Immature natural killer cell (primary cell): ENCODE data around the gene PRCD. TPM values are rescaled to one million over a fixed set of nuclear protein-coding genes. Genes with fewer than 3 reads are reported as not detected.

Source experiments
- DNase-seq, 3 donors: peaks; one replicate each; pipeline ENCODE4 v3.0.0; 2022; ENCODE audit warnings: mixed read lengths in 1 of 3
- H3K27ac Mint-ChIP-seq, 6 donors: one replicate each; pipeline ENCODE4 v1.8.0; 2020; ENCODE audit warnings: mixed read lengths in 6 of 6, mild to moderate bottlenecking in 5 of 6, inconsistent platforms in 4 of 6, moderate library complexity in 3 of 6
- H3K27me3 Mint-ChIP-seq, 3 donors: one replicate each; pipeline ENCODE4 v1.8.0; 2020 to 2021; ENCODE audit warnings: low read depth in 3 of 3, mild to moderate bottlenecking in 3 of 3, mixed read lengths in 3 of 3, moderate library complexity in 3 of 3, inconsistent platforms in 1 of 3
- H3K36me3 Mint-ChIP-seq, 3 donors: one replicate each; pipeline ENCODE4 v1.8.0; 2020; ENCODE audit warnings: mixed read lengths in 3 of 3, inconsistent platforms in 2 of 3, mild to moderate bottlenecking in 2 of 3
- H3K4me1 Mint-ChIP-seq, 2 donors: one replicate each; pipeline ENCODE4 v1.8.0; 2020; ENCODE audit warnings: inconsistent platforms in 2 of 2, mild to moderate bottlenecking in 2 of 2, mixed read lengths in 2 of 2, moderate library complexity in 1 of 2
- H3K4me3 Mint-ChIP-seq, 5 donors: one replicate each; pipeline ENCODE4 v1.8.0; 2020; ENCODE audit warnings: mild to moderate bottlenecking in 5 of 5, mixed read lengths in 5 of 5, inconsistent platforms in 3 of 5, moderate library complexity in 3 of 5
- H3K9me3 Mint-ChIP-seq, 6 donors: one replicate each; pipeline ENCODE4 v1.8.0; 2020; ENCODE audit warnings: mild to moderate bottlenecking in 6 of 6, mixed read lengths in 6 of 6, inconsistent platforms in 4 of 6, moderate library complexity in 3 of 6
- polyA plus RNA-seq, 3 donors: library from polyadenylated mRNA; unstranded; fragments of 300-500 nt; fragmentation: Illumina TruSeq; gene quantifications; one replicate each; pipeline ENCODE4 v1.2.3, GENCODE V29; 2021

The PRCD gene
- polyA plus RNA-seq, 3 donors from 2014 or later: 2.8 to 5.3 (median 3.1) TPM

DNA sequence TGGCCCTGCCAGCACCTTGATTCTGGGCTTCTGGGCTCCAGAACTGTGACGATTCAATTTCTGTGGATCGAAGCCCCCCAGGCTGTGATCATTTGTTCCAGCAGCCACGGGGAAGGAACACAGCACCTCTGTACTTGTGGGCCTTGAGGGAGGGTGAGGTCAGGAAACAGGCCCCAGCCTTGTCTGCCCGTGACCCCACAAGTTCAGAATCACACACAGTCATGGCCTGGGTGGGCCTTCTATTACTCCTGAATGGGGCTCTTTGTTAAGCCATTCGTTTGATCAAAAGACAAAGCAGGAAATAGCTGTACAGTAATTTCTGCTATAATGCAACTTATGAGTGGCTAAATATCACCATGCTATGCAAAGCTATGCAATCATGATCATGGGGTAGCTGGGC is 35.7 kb downstream of the PRCD start:
- H3K4me1 Mint-ChIP-seq: no peaks in the 10 kb centered on the region
- peaks cover 0 to 6% (median 2%) of the 10 kb centered on the region in 3 donors for H3K27me3 Mint-ChIP-seq
- no peak overlapping the region for H3K4me3 Mint-ChIP-seq
- no peak overlapping the region for H3K27ac Mint-ChIP-seq
- no peaks in the 10 kb centered on the region for H3K36me3 Mint-ChIP-seq
- H3K9me3 Mint-ChIP-seq: no peaks in the 10 kb centered on the region
- no peak for DNase-seq

DNA sequence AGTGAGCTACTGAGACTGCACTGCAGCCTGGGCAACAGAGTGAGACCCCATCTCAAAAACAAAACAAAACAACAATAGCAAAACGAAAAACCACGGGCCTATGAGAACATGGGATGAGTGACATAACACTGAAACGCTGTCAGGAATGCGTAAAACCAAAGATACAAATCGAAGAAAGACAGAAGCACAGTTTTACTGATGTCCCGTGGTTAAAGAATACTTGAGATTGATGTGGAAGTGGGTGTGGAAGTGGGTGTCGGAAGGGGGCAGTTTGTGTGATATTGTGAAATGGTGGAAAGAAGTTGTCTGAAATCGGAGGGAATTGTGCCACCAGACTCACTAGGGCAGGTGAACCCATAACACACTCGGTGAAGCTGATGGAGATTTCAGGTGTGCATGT is 36.3 kb downstream of the PRCD start:
- no peaks in the 10 kb centered on the region for H3K4me1 Mint-ChIP-seq
- H3K27me3 Mint-ChIP-seq: peaks cover 0 to 6% (median 2%) of the 10 kb centered on the region in 3 donors
- no peaks in the 10 kb centered on the region for H3K9me3 Mint-ChIP-seq
- H3K4me3 Mint-ChIP-seq: no peak overlapping the region
- no peak overlapping the region for H3K27ac Mint-ChIP-seq
- H3K36me3 Mint-ChIP-seq: no peaks in the 10 kb centered on the region
- DNase-seq: no peak

DNA sequence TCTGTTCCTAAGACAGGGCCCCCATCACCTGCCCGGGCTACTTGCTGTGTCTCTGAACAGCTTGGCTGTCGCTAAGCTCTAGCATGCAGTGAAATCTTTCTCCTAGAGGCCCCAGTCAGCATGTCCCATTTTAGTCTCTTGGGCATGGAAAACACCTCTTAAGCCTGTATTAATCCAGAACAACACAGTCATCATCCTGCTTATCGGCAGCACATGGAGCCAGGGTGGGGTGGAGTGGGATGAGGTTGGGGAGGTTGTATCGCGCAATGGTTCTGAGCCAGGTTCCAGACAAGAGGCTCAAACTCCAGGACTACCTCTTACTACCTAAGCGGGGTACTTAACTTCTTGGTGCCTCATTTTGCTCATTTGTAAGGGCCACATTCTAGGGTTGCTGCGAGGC is 38.0 kb downstream of the PRCD start:
- Mint-ChIP-seq H3K9me3 (no peaks in the 10 kb centered on the region), H3K27me3 (peaks cover 0 to 6% (median 0%) of the 10 kb centered on the region in 3 donors), H3K4me3 (no peak overlapping the region), H3K36me3 (no peaks in the 10 kb centered on the region), H3K4me1 (no peaks in the 10 kb centered on the region), H3K27ac (no peak overlapping the region)
- DNase-seq: no peak

DNA sequence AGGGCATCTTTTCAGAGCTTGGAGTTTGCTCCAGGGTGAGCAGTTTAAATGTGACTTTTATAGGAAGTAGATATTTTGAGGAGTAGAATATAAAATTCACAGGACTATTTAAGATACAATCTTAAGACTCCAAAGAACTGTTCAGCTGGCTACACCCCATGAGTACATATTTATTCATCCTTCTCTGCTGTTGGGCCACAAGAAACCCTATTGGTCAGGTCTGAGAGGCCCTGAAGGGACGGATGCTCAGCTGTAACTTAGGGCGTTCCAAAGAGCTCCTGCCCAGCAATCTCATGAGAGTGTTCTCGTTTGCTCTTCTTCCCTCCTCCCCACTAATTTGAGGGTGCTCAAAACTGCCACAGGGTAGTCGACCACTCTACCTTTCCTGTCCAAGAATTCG is 38.5 kb downstream of the PRCD start:
- DNase-seq: no peak
- Mint-ChIP-seq H3K27ac (no peak overlapping the region), H3K4me1 (no peaks in the 10 kb centered on the region), H3K9me3 (no peaks in the 10 kb centered on the region), H3K4me3 (no peak overlapping the region), H3K36me3 (no peaks in the 10 kb centered on the region), H3K27me3 (peaks cover 0 to 6% (median 0%) of the 10 kb centered on the region in 3 donors)

DNA sequence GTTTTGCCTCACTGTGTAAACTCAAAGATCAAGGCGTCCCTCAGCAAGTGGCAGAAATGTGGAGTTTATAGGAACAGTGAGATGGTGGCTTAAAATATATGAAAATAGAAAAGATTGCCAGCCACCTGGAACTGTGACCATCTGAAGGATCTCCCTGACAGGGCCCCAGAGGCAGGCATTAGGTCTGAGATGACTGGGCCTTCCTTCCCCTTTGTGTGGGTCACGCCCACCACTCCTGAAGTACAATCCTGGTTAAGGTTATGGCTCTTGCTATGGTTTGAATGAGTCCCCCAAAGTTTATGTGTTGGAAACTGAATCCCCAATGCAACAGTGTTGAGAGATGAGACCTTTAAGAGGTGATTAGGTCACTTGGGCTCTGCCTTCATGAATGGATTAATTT is 39.4 kb downstream of the PRCD start:
- Mint-ChIP-seq H3K27me3 (peaks cover 3 to 10% (median 5%) of the 10 kb centered on the region in 3 donors), H3K36me3 (no peaks in the 10 kb centered on the region), H3K27ac (no peak overlapping the region), H3K9me3 (no peaks in the 10 kb centered on the region), H3K4me3 (no peak overlapping the region), H3K4me1 (no peaks in the 10 kb centered on the region)
- DNase-seq: no peak

DNA sequence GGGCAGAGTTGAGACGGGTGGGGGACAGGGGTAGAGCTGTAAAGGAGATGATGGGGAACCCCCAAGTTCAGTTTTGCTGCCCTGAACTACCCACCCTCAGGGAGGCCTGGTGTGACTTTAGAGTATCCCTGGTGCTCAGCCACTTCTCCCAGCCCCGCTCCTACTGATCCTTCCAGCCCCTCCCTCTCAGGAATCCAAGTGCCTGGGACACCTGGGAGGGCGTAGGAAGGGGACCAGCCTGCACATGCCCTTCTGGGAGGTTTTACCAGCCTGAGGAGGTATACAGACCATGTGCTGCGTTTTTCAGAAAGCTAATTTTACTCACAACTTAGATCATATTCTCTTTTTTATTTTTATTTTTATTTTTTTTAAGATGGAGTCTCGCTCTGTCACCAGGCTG is 41.7 kb downstream of the PRCD start:
- no peak overlapping the region for H3K27ac Mint-ChIP-seq

DNA sequence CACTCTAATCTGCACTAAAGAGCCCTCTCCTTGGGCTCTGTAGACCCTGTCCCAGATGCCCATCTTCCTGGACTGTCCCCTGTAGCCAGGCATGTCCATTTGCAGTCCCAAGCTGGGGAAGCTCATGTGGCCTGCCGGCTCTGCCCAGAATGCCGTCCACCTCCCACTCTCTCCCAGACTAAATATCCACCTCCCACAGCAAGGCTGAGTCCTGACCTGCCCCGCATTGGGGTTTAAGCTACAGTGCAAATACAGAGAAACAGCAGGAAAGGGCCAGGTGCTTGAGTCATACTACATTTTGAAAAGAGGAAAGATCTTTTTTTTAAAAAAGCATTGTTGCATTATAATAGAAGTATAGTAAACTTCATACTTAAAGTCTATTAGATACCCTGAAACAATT is 42.8 kb downstream of the PRCD start:
- no peak overlapping the region for H3K27ac Mint-ChIP-seq
- no peaks in the 10 kb centered on the region for H3K9me3 Mint-ChIP-seq
- H3K27me3 Mint-ChIP-seq: peaks cover 5 to 21% (median 8%) of the 10 kb centered on the region in 3 donors
- no peaks in the 10 kb centered on the region for H3K36me3 Mint-ChIP-seq
- no peak overlapping the region for H3K4me3 Mint-ChIP-seq
- DNase-seq: no peak
- peaks cover 6 to 8% of the 10 kb centered on the region in 2 donors for H3K4me1 Mint-ChIP-seq

More for the DNA sequence above, 41.7 kb downstream of the PRCD start:
- no peak for DNase-seq
- Mint-ChIP-seq H3K27me3 (peaks cover 5 to 12% (median 6%) of the 10 kb centered on the region in 3 donors), H3K4me1 (peaks cover 0 to 8% of the 10 kb centered on the region in 2 donors), H3K4me3 (no peak overlapping the region), H3K9me3 (no peaks in the 10 kb centered on the region), H3K36me3 (no peaks in the 10 kb centered on the region)

DNA sequence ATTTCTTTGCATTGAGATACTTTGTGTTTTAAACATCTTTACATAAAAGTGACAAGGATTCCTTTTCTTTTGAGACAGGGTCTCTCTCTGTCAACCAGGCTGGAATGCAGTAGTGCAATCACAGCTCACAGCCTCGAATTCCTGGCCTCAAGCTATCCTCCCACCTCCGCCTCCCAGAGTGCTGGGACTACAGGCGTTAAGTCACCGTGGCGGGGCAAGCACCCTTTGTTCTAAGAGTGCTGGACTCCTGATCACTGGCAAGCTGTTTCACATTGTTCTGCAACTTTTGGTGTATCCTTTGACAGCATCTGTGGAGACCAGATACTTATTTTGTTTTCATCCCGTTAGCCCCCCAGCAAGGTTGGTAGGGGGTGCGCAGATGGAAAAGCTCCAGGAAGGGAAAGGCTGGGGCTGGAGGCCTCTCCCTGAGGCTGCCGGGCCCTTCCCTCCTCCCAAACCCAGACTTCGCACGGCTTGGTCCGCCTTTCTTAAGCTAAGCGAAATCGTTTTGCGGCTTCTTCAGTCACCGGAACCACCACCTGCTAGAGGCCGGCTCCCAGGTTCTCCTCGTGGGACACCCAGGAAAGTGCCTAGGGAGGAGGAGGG is 44.7 kb downstream of the PRCD start:
- Mint-ChIP-seq H3K27ac (no peak overlapping the region), H3K4me3 (peak overlapping the region in 4 of 5 donors; percentile 45 to 62 (median 55)), H3K4me1 (peaks cover 6 to 8% of the 10 kb centered on the region in 2 donors), H3K36me3 (peaks cover 0 to 6% (median 0%) of the 10 kb centered on the region in 3 donors), H3K27me3 (peaks cover 8 to 29% (median 8%) of the 10 kb centered on the region in 3 donors), H3K9me3 (no peaks in the 10 kb centered on the region)
- DNase-seq: no peak

DNA sequence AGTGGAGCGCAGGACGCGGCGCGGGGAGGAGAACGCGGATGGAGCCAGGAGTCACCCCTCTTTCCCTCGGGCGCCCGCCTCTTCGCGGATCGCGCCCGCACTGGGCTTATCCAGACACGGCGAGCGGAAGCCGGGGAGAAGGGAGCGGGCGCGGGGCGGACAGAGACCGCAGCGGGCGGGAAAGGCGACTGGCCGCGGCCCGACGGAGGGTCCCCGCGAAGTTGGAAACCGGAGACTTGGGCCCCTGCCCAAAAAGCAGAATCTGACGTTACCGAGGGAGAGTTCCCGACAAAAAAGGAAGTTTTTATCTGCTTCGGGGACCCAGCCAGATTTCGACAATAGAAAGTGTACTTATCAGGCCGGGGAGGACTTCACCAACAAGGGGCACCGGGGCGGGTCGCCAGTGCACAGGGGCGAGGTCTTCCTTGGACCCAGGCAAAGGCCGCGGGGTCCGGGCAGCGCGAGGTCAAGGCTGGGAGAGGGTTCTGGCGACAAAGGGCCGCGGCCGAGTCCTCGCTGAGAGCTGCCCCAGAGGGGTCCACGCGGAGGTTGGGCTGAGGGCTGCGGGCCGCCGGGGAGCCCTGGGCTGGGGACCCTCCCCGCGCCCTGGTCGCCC is 45.3 kb downstream of the PRCD start:
- no peak for DNase-seq
- no peak overlapping the region for H3K27ac Mint-ChIP-seq
- peaks cover 8 to 30% (median 8%) of the 10 kb centered on the region in 3 donors for H3K27me3 Mint-ChIP-seq
- H3K9me3 Mint-ChIP-seq: no peaks in the 10 kb centered on the region
- H3K4me3 Mint-ChIP-seq: peak overlapping the region; percentile 45 to 59 (median 49)
- H3K36me3 Mint-ChIP-seq: peaks cover 0 to 6% (median 0%) of the 10 kb centered on the region in 3 donors
- H3K4me1 Mint-ChIP-seq: peaks cover 6 to 8% of the 10 kb centered on the region in 2 donors

DNA sequence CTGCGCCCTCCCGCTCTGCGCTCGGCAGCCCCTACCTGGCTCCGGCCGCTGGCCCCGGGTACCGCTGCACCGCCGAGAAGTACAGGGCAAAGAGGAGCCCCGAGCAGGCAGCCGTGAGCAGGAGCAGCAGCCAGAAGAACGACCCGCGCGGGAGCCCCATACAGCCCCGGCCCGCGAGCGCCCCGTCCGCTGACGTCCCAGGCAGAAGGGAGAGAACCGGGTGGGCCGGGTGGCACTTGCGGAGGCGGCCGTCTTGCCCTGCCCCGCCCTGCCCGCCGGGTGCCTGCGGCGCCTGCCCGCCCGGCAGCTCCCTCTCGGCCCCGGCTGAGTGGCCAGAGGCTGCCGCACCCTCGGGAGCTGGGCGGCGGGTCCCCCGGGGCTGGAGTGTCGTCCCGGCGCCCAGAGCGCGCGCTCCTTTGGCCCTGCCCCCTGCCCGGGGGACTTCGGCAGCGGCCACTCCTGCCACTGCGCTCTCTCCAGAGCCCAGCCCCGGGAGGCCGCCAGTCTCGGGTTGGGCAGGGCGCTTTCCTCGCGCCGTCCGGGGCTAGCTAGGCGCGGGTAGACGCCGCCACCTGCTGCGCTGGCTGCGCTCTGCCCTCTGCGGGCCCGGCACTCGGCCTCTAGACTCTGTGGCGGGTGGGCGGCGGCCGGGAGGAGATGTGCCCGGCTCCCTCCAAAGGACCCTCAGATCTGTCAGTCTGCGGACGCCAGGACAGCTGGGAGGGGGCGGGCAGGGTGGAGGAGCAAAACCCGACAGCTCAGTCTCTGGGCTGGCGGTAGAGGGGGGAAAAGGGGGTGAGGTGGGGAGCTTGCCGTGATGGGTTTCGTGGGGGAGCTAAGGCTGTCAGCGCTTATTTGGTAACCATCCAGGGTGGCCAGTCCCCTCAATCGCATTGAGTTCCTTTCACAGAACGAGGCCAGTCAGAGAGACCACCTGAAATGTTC is 46.1 kb downstream of the PRCD start, which contains the start of gene ST6GALNAC2:
ST6GALNAC2 (minus strand) TSS at position 212 of the 945 bp plus-strand sequence; CDS start at position 160, 52 bp downstream.
- peaks cover 0 to 6% (median 0%) of the 10 kb centered on the region in 3 donors for H3K36me3 Mint-ChIP-seq
- DNase-seq: peak; percentile 18 to 50 (median 32)
- no peak within 1 kb of the TSS for H3K27ac Mint-ChIP-seq
- H3K4me1 Mint-ChIP-seq: peaks cover 6 to 8% of the 10 kb centered on the region in 2 donors
- H3K9me3 Mint-ChIP-seq: no peaks in the 10 kb centered on the region
- peaks cover 8 to 30% (median 8%) of the 10 kb centered on the region in 3 donors for H3K27me3 Mint-ChIP-seq
- peak within 1 kb of the TSS; percentile 45 to 59 (median 49) for H3K4me3 Mint-ChIP-seq

DNA sequence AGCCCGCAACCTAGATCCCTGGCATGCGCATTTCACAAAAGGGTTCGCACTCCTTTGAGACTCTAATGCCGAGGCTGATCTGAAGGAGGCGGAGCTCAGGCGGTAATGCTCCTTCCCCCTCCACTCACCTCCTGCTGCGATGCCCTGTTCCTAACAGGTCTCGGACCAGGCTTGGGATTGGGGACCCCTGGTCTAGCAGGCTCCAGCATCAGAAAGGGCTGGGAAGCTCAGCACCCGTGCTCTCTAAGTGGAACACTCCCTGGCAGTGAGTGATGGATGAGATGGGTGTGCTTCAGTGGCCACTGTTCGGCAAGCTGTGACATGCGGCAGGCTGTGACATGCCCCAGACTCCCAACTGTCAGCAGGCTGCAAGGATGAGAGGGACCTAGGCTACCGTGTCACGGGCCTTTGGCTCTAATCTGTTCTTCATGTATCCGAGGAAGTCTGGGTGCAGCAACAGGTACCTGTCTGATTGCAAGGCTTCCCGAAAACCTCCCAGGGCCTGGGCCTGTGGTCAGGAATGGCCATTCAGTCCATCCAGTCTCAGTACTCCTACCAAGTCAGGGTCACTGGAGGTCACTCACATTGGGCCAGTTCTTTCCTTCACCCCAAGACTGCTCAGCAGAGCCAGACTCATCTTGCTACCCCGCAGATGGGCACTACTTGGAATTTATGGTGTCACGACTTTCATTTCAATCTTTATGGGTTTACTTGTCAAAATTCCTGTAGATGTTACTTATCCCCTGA is 47.1 kb downstream of the PRCD start:
- peaks cover 0 to 6% (median 0%) of the 10 kb centered on the region in 3 donors for H3K36me3 Mint-ChIP-seq
- no peaks in the 10 kb centered on the region for H3K9me3 Mint-ChIP-seq
- no peak overlapping the region for H3K27ac Mint-ChIP-seq
- no peak for DNase-seq
- peaks cover 8 to 30% (median 8%) of the 10 kb centered on the region in 3 donors for H3K27me3 Mint-ChIP-seq
- H3K4me3 Mint-ChIP-seq: peak overlapping the region in 2 of 5 donors; percentile 38 to 44
- H3K4me1 Mint-ChIP-seq: peaks cover 6 to 8% of the 10 kb centered on the region in 2 donors

DNA sequence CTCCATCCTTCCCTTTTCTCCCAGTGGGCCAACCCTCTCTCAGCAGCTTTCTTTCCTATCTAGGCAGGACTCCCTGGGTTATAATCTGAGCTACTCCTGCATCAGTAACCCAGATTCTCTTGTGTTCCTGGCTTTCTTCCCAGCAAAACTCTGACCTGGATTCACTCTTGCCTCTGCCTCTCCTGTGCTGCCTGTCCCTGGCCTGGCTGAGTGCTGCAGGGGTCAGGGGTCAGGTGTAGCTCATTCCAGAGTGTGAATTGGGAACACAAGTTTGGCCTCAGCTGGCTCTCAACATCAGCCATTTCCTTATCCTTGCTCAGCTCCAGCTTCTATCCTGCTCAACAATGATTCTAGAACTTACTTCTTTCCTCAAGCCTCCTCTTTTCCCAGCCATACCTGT is 48.3 kb downstream of the PRCD start:
- Mint-ChIP-seq H3K4me1 (peaks cover 6 to 8% of the 10 kb centered on the region in 2 donors), H3K27ac (no peak overlapping the region), H3K9me3 (no peaks in the 10 kb centered on the region), H3K36me3 (peaks cover 0 to 6% (median 0%) of the 10 kb centered on the region in 3 donors), H3K4me3 (no peak overlapping the region), H3K27me3 (peaks cover 8 to 30% (median 8%) of the 10 kb centered on the region in 3 donors)
- DNase-seq: no peak

DNA sequence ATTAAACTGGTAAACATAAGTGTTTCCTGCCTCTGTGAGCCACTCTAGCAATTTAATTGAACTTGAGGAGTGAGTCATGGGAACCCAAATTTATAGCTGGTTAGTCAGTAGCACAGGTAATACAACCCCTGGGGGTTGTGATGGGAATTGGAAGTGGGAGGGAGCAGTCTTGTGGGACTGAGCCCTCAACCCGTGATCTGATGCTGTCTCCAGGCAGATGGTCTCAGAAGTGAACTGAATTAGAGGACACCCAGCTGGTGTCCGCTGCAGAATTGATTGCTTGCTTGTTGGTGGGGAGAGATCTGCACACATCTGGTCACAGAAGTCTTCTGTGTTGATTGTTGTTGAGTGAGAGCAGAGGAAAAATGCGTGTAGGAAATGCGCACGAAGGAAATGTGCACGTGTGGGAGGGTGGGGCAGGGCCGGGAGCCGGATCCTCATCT is 53.6 kb downstream of the PRCD start:
- DNase-seq: no peak
- Mint-ChIP-seq H3K27me3 (peaks cover 4 to 14% (median 9%) of the 10 kb centered on the region in 3 donors), H3K36me3 (peaks cover 0 to 3% (median 3%) of the 10 kb centered on the region in 3 donors)

More for the DNA sequence above, 53.6 kb downstream of the PRCD start:
- Mint-ChIP-seq H3K4me3 (no peak overlapping the region), H3K27ac (peak overlapping the region in 1 of 6 donors; percentile 20), H3K4me1 (no peaks in the 10 kb centered on the region), H3K9me3 (no peaks in the 10 kb centered on the region)
